Esophagus (tissue), 2 donors: Measurements from ENCODE around the gene NEIL1. TPM values are rescaled to one million over a fixed set of nuclear protein-coding genes. Genes with fewer than 3 reads are reported as not detected.
"Not testable (repeated sequence)": the region's sequence is repeated elsewhere in the genome, so short reads cannot be mapped to it uniquely, and the experiment has no call there.

ENCODE experiments used
- H3K27ac ChIP-seq, 2 donors: one replicate each; pipeline ENCODE4 v1.5.1; 2013; ENCODE audit warnings: low read depth in 2 of 2, mild to moderate bottlenecking in 2 of 2, inconsistent platforms in 1 of 2, low read length in 1 of 2, moderate library complexity in 1 of 2
- H3K27me3 ChIP-seq, 2 donors: one replicate each; pipeline ENCODE4 v1.6.1; 2013; ENCODE audit warnings: low read length in 2 of 2, control low read depth in 1 of 2, mild to moderate bottlenecking in 1 of 2; ENCODE audit not compliant: insufficient read depth in 2 of 2, control insufficient read depth in 1 of 2
- H3K36me3 ChIP-seq, 2 donors: one replicate each; pipeline ENCODE4 v1.6.1; 2013; ENCODE audit warnings: low read length in 1 of 2; ENCODE audit not compliant: control insufficient read depth in 2 of 2, insufficient read depth in 2 of 2
- H3K4me1 ChIP-seq, 2 donors: one replicate each; pipeline ENCODE4 v1.6.1; 2013; ENCODE audit warnings: low read length in 1 of 2; ENCODE audit not compliant: control insufficient read depth in 2 of 2, insufficient read depth in 2 of 2
- H3K4me3 ChIP-seq, 2 donors: one replicate each; pipeline ENCODE4 v1.5.1; 2013; ENCODE audit warnings: low read length in 2 of 2, mild to moderate bottlenecking in 2 of 2, low read depth in 1 of 2, moderate library complexity in 1 of 2
- H3K9me3 ChIP-seq, 2 donors: one replicate each; pipeline ENCODE4 v1.6.1; 2013; ENCODE audit warnings: mild to moderate bottlenecking in 2 of 2, low read depth in 1 of 2, low read length in 1 of 2, moderate library complexity in 1 of 2; ENCODE audit not compliant: control insufficient read depth in 2 of 2, insufficient read depth in 1 of 2
- WGBS, 2 donors: extraction: QIAGEN DNeasy Blood & Tissue Kit; methylation state at CpG; one replicate each; pipeline ENCODE4 v1.1.7; 2013; 5-methylcytosine and 5-hydroxymethylcytosine counted together
- polyA plus RNA-seq, 2 donors: library from polyadenylated mRNA; stranded (reverse); fragments of 200-250 nt; gene quantifications; one replicate each; pipeline ENCODE4 v1.2.3, GENCODE V29; 2013
- donor health status: healthy with polysubstance abuse.
- donor health status: Bipolar disorder and iron deficiency.

The NEIL1 gene
- polyA plus RNA-seq, 2 donors: 13.2 to 32.5 TPM

GRCh38 chr15:75313116-75313845, 33.6 kb upstream of the NEIL1 start:
- Histone ChIP-seq H3K27ac (no peak overlapping the region), H3K4me3 (no peak overlapping the region), H3K9me3 (no peaks in the 10 kb centered on the region), H3K27me3 (no peaks in the 10 kb centered on the region), H3K36me3 (no peaks in the 10 kb centered on the region), H3K4me1 (peaks cover 0 to 5% of the 10 kb centered on the region in 2 donors)
- 86 to 91% methylated on average over 12 to 13 of the region's 13 CpGs for WGBS, 2 donors

GRCh38 chr15:75314552-75315290, 32.1 kb upstream of the NEIL1 start:
- WGBS, 2 donors: 78 to 82% methylated on average over 5 of the region's 5 CpGs
- no peaks in the 10 kb centered on the region for H3K36me3 ChIP-seq
- H3K27me3 ChIP-seq: no peaks in the 10 kb centered on the region
- H3K27ac ChIP-seq: no peak overlapping the region
- H3K9me3 ChIP-seq: no peaks in the 10 kb centered on the region
- H3K4me1 ChIP-seq: peaks cover 0 to 5% of the 10 kb centered on the region in 2 donors
- H3K4me3 ChIP-seq: no peak overlapping the region

DNA sequence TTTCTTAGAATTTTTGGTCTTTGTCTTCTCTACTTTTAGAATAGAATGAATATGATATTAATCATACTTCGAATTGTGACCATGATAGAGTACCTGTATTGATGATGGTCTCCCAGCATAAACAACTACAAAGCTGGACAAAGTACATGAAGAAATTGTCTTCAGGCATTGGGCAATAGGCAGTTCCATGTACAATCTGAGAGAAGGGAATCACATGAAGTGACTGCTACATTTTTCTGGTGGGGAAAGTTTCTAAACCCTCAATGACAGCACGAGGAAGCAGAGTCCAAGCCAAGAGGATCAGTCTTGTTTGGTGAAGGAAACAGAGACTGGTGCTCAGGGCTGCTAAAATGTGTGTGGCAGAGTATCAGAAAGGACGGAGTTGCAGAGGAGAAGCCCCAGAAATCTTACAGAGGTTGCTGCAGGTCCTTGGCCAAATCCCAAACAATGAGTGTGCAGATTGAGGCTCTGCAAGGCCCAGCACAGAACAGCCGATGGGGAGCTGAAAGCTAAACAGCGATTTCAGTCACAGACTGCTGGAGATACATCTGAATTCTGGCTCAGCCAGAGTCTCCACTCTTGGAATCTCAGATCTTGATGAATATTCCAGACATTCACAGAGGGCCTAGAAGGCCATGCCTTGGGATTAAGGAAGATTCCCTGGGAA, 27.5 kb upstream of the NEIL1 start:
- not testable (repeated sequence) for H3K9me3 ChIP-seq, H3K27me3 ChIP-seq, H3K4me1 ChIP-seq, H3K36me3 ChIP-seq, H3K4me3 ChIP-seq, H3K27ac ChIP-seq
- WGBS, 2 donors: 78 to 89% methylated on average over 5 of the region's 5 CpGs

DNA sequence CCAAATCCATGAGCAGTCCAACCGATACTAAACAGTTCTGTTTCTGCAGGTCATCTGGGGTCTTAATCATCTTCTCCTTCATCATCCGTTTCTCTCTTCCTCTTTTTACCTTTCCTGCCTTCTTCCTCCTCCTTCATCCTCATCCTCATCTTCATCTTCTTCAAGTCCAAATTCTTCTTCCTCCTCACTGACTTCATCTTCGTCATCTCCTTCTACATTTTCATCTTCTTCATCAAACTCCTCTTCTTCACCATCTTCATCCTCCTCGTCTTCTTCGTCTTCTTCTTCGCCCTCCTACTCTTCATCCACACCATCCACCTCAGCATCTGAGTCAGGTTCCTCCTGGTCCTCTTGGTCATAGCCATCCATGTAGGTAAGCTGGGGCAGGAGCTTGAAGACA, 25.1 kb upstream of the NEIL1 start:
- Histone ChIP-seq H3K27ac (no peak overlapping the region), H3K4me1 (no peaks in the 10 kb centered on the region), H3K9me3 (no peaks in the 10 kb centered on the region), H3K36me3 (no peaks in the 10 kb centered on the region), H3K4me3 (no peak overlapping the region), H3K27me3 (no peaks in the 10 kb centered on the region)
- WGBS, 2 donors: 91 to 94% methylated on average over 6 of the region's 6 CpGs

- WGBS, 2 donors: 86 to 92% methylated on average over 4 of the region's 4 CpGs
- Histone ChIP-seq H3K9me3 (no peaks in the 10 kb centered on the region), H3K36me3 (no peaks in the 10 kb centered on the region), H3K4me1 (no peaks in the 10 kb centered on the region), H3K4me3 (no peak overlapping the region), H3K27me3 (no peaks in the 10 kb centered on the region), H3K27ac (no peak overlapping the region)
Observed at GRCh38 chr15:75325922-75326321, 20.9 kb upstream of the NEIL1 start.

GRCh38 chr15:75327005-75327404, 19.8 kb upstream of the NEIL1 start:
- no peak overlapping the region for H3K27ac ChIP-seq
- H3K27me3 ChIP-seq: no peaks in the 10 kb centered on the region
- no peak overlapping the region for H3K4me3 ChIP-seq
- no peaks in the 10 kb centered on the region for H3K4me1 ChIP-seq
- no peaks in the 10 kb centered on the region for H3K9me3 ChIP-seq
- 82 to 88% methylated on average over 4 of the region's 4 CpGs for WGBS, 2 donors
- H3K36me3 ChIP-seq: no peaks in the 10 kb centered on the region

- Histone ChIP-seq H3K27me3 (no peaks in the 10 kb centered on the region), H3K4me1 (no peaks in the 10 kb centered on the region), H3K4me3 (no peak overlapping the region), H3K27ac (no peak overlapping the region), H3K9me3 (no peaks in the 10 kb centered on the region), H3K36me3 (no peaks in the 10 kb centered on the region)
- 77 to 91% methylated on average over 3 of the region's 3 CpGs for WGBS, 2 donors
Observed at GRCh38 chr15:75327491-75327890, 19.3 kb upstream of the NEIL1 start.

DNA sequence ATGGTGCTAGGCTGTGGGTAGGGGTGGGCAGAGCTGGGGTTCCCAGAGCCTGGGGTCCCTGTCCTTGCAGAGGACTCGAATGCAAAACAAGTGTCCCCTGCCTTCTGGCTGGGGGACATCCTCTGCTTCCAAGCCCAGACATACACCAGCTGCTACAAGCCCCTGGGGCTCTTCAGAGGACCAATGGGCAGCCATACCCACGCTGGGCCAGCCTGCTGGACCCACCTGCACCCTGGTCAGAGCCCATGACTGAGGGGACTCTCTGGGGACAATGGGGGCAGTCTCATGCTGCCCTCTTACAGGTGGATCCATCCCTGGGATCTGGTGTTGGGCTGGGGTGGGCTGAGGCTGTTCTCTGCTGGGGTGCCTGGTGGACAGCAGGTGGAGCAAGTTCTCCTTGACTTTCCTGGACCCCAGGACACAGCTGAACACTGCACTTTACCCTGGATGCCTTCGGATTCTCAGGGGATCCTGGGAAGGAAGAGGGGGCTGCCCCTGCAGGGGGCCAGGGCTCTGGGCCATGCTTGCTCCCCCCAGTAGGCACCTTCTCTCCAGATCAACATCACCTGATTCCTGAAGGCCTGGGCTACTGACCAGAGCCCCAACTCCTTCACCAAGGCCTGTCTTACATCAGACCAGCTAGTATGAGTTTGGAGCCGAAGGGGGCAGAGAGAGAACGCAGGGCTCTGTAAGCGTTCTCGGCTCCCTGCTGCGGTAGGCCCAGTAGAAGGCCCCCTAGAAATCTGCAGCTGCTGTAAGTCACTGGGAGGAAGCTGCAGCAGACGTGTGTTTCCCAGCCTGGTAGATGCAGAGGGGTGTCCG, 18.1 kb upstream of the NEIL1 start:
- no peak overlapping the region for H3K4me3 ChIP-seq
- no peaks in the 10 kb centered on the region for H3K4me1 ChIP-seq
- H3K9me3 ChIP-seq: no peaks in the 10 kb centered on the region
- no peaks in the 10 kb centered on the region for H3K36me3 ChIP-seq
- no peak overlapping the region for H3K27ac ChIP-seq
- WGBS, 2 donors: 75 to 78% methylated on average over 10 of the region's 10 CpGs
- no peaks in the 10 kb centered on the region for H3K27me3 ChIP-seq

GRCh38 chr15:75329571-75329970, 17.3 kb upstream of the NEIL1 start:
- Histone ChIP-seq H3K27ac (no peak overlapping the region), H3K4me3 (no peak overlapping the region)
- WGBS, 2 donors: 90 to 97% methylated on average over 2 of the region's 2 CpGs

More at GRCh38 chr15:75329571-75329970, 17.3 kb upstream of the NEIL1 start:
- Histone ChIP-seq H3K36me3 (no peaks in the 10 kb centered on the region), H3K27me3 (no peaks in the 10 kb centered on the region), H3K9me3 (no peaks in the 10 kb centered on the region), H3K4me1 (no peaks in the 10 kb centered on the region)
